Activated T-cell treated with anti-CD3 and anti-CD28 coated beads, Interleukin-2, amount 50 U/mL, for 24 hours (primary cell): Measurements from ENCODE around the gene IGSF21.

Source experiments
- DNase-seq: peaks from one replicate; pipeline ENCODE4 v3.0.0-alpha.2; 2020
- H3K27ac Mint-ChIP-seq: 2 replicates; pipeline ENCODE4 v1.8.0; 2020; ENCODE audit warnings: mild to moderate bottlenecking, mixed read lengths
- H3K27me3 Mint-ChIP-seq: 2 replicates; pipeline ENCODE4 v1.8.0; 2020; ENCODE audit warnings: mixed read lengths
- H3K36me3 Mint-ChIP-seq: 2 replicates; pipeline ENCODE4 v1.8.0; 2020; ENCODE audit warnings: low read depth, mixed read lengths
- H3K4me1 Mint-ChIP-seq: 2 replicates; pipeline ENCODE4 v1.8.0; 2020; ENCODE audit warnings: low read depth, mixed read lengths
- H3K4me3 Mint-ChIP-seq: 2 replicates; pipeline ENCODE4 v1.8.0; 2020; ENCODE audit warnings: mild to moderate bottlenecking, moderate library complexity, mixed read lengths
- H3K9me3 Mint-ChIP-seq: 2 replicates; pipeline ENCODE4 v1.8.0; 2020; ENCODE audit warnings: mixed read lengths

IGSF21 gene

DNA sequence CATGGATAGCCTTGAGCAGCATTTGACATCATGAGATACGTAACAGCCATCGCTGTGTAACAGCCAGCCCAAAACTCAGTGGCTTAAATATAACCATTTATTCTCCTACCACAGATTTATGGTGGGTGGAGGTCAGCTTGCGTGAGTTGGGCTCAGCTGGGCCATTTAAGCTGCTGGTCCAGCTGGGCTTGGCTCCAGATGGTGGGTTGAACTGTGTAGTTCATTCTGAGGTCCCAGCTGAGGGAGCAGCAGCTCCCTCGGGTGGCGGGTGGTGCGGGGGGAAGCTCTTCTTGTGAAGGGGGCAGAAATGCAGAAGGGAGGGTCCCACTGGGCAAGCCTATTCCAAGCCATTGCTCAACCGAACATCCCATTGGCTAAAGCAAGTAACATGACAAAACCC lies 75.9 kb downstream of the IGSF21 start:
- Mint-ChIP-seq H3K27ac (no peak overlapping the region), H3K9me3 (no peaks in the 10 kb centered on the region), H3K4me1 (no peaks in the 10 kb centered on the region), H3K36me3 (no peaks in the 10 kb centered on the region), H3K4me3 (no peak overlapping the region), H3K27me3 (peaks cover 35% of the 10 kb centered on the region)
- no peak for DNase-seq

DNA sequence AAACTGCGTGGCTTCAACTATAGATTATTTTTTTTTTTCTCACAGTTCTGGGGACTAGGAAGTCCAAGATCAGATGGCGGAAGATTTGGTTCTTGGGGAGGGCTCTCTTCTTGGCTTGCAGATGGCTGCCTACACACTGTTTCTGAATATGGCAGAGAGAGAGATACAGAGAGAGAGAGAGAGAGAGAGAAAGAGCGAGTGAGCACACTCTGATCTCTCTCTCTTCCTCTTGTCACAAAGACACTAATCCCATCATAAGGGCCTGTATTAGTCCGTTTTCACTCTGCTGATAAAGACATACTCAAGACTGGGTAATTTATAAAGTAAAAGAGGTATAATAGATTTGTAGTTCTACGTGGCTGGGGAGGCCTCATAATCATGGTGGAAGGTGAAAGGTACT lies 79.5 kb downstream of the IGSF21 start:
- no peak overlapping the region for H3K4me3 Mint-ChIP-seq

DNA sequence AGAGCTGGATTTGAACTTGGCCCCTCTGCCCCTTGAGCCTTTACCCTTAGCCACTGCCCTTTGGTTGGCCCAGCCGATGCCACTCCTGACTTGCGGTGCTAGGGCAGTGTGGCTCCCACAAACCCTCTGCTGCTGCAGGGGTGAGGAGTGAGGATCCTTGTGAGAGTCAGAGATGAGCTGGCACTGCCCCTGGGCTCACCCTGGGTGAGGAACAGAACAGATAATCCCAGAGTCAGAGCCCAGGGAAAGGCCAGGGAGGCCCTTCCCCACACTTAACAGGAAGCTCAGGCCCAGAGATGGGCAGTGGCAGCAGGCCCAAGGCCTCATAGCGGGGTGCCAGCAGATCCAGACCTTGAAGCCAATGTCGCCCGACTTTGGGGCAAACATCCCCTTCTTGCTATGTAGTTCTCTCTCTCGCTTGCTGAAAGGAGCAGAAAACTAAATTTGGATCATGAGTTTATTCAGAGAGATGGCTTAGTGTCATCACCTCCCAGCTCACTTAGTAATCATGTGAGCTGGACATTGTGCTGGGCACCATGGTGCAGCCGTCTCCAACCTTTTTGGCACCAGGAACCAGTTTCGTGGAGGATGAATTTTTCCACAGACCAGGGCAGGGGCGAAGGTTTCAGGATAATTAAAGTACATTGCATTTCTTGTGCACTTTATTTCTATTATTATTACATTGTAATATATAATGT lies 81.4 kb downstream of the IGSF21 start:
- Mint-ChIP-seq H3K27me3 (peaks cover 39% of the 10 kb centered on the region), H3K9me3 (no peaks in the 10 kb centered on the region), H3K27ac (no peak overlapping the region), H3K4me1 (no peaks in the 10 kb centered on the region), H3K4me3 (no peak overlapping the region), H3K36me3 (no peaks in the 10 kb centered on the region)
- no peak for DNase-seq

More for the DNA sequence above, 79.5 kb downstream of the IGSF21 start:
- no peaks in the 10 kb centered on the region for H3K9me3 Mint-ChIP-seq
- DNase-seq, result no peak
- no peaks in the 10 kb centered on the region for H3K4me1 Mint-ChIP-seq
- peaks cover 39% of the 10 kb centered on the region for H3K27me3 Mint-ChIP-seq
- no peak overlapping the region for H3K27ac Mint-ChIP-seq
- H3K36me3 Mint-ChIP-seq, result no peaks in the 10 kb centered on the region

DNA sequence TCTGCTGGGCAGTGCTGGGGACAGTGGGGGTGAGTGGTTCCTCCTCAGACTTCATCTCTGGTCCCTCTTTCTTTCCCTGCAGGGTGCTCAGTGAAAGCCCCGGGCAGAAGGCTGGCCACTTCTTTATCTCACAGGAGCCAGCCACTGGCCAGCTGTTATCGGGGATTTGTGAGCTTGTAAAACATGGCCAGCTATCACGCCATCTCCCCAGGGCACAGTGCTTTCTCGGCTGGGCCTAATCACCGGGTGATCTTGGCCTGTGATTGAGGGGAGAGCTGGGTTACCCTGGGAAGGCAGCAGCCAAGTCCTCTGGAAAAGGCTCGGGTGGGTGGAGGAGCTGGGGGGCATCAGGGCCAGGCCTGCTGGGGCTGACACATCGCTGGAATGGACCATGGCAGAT lies 83.0 kb downstream of the IGSF21 start:
- Mint-ChIP-seq H3K36me3 (no peaks in the 10 kb centered on the region), H3K9me3 (no peaks in the 10 kb centered on the region), H3K4me3 (no peak overlapping the region), H3K27me3 (peaks cover 50% of the 10 kb centered on the region), H3K27ac (no peak overlapping the region), H3K4me1 (no peaks in the 10 kb centered on the region)
- no peak for DNase-seq

DNA sequence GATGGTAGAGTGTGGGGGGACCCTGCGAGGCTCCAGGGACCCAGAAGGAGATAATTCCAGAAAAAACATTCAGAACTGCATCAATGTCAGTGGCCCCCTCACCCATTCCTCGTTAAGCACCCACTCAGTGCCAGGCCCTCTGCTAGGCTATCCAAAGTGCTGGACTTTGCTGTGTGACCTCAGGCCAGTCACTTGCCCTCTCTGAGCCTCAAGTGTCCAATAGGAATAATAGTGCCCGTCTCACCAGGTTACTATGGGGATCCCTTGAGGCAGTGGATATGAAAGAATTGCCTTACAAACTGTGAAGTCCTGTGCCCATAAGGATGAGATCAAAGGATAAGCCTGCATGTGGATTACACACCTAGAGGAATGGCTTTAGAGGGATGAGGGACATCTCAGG lies 83.4 kb downstream of the IGSF21 start:
- H3K4me1 Mint-ChIP-seq, result no peaks in the 10 kb centered on the region
- H3K27me3 Mint-ChIP-seq, result peaks cover 51% of the 10 kb centered on the region
- no peak overlapping the region for H3K4me3 Mint-ChIP-seq
- DNase-seq, result no peak
- no peaks in the 10 kb centered on the region for H3K36me3 Mint-ChIP-seq
- H3K27ac Mint-ChIP-seq, result no peak overlapping the region
- no peaks in the 10 kb centered on the region for H3K9me3 Mint-ChIP-seq

DNA sequence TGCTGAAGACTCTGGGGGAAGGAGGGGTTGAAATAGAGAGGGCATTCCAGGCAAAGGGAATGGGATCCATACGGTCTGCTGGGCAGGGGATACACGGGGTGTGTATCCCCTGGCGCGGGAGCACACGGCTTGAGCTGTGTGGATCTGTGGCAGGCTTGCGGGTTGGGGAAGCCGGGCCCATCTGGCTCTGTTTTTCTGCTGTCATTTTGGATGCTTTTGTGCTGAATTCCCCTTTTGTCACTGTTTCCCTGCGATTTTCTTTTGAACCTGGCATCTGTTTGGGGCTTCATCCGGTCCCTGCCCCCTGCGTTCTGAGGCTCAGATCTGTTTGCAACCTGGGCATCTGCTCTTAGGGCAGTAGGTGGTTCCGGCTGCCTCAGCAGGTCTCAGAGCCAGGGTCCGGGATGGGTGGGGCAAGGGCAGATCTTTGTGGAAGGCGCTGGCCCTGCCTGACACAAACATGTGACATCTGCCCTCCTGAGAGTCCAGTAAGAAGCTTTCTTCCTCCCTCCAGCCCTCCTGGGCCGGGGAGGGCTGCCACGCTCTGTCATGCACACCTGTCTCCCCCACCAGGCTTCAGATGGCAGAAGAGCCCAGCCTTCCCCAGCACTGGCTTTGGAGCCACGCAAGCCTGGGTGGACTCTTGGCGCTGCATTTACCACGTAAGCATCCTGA lies 84.0 kb downstream of the IGSF21 start:
- H3K9me3 Mint-ChIP-seq, result no peaks in the 10 kb centered on the region
- H3K4me1 Mint-ChIP-seq, result no peaks in the 10 kb centered on the region
- no peak overlapping the region for H3K27ac Mint-ChIP-seq
- DNase-seq, result no peak
- no peaks in the 10 kb centered on the region for H3K36me3 Mint-ChIP-seq
- H3K27me3 Mint-ChIP-seq, result peaks cover 50% of the 10 kb centered on the region
- no peak overlapping the region for H3K4me3 Mint-ChIP-seq

DNA sequence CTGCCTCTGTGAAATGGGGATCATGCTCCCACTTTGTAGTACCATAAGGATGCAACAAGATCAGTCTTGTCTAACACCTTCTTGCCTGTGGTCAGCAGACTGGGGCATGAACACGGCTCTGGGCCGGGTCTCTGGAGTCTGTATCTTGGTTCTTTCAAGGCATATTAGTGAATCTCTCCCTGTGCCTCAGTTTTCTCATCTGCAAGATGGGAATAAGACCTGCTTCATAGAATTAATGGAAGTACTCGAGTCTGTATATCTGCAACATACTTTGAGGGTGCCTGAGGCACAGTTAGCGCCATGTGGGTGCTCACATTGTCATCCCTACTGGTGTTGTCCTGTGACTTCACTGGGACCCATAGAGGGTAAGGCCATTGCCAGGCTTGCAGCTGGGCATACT lies 84.6 kb downstream of the IGSF21 start:
- H3K4me1 Mint-ChIP-seq, result no peaks in the 10 kb centered on the region
- H3K36me3 Mint-ChIP-seq, result no peaks in the 10 kb centered on the region
- no peak overlapping the region for H3K4me3 Mint-ChIP-seq
- H3K27me3 Mint-ChIP-seq, result peaks cover 48% of the 10 kb centered on the region
- H3K9me3 Mint-ChIP-seq, result no peaks in the 10 kb centered on the region
- no peak overlapping the region for H3K27ac Mint-ChIP-seq
- no peak for DNase-seq

DNA sequence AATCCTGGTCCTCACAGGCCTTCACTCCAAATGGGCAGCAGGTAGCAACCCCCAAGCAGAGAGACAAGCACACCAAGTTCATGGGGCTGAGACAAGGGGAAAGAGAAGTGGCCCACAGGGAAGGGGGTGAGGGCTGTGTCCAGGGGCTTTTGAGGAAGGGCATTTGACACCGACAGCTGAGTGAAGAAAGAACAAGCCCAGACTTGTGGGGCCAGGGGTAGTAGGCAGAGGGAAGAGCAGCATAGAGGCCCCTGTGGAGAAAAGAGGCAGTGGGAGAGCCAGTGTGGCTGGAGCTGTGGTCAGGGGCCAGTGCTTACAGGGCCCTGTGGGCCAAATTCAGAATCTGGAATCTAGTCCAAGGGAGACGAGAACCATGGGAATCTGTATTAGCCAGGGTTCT lies 85.4 kb downstream of the IGSF21 start:
- Mint-ChIP-seq H3K36me3 (no peaks in the 10 kb centered on the region), H3K4me1 (no peaks in the 10 kb centered on the region)
- no peak for DNase-seq

DNA sequence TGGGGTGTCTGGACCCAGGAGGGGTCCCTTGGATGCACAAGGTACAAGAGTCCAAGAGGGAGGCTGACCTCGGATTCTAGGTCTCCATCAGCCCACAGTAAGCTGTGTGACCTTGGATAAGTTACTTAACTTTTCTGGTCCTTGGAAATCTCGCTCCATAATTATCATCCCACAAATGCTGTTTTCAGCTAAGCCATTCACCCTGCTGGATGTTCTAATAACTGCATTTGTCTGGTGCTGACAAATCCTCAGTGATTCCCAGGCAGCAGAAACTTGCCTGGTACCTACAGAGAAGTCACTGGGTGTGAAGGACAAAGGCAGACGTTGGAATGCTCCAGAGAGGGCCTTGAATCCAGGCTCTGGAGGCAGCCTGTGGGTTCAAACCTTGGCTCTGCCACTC lies 89.7 kb downstream of the IGSF21 start:
- Mint-ChIP-seq H3K27me3 (peaks cover 68% of the 10 kb centered on the region), H3K36me3 (no peaks in the 10 kb centered on the region), H3K4me3 (no peak overlapping the region), H3K9me3 (no peaks in the 10 kb centered on the region), H3K27ac (no peak overlapping the region), H3K4me1 (no peaks in the 10 kb centered on the region)
- DNase-seq, result no peak

More for the DNA sequence above, 85.4 kb downstream of the IGSF21 start:
- no peaks in the 10 kb centered on the region for H3K9me3 Mint-ChIP-seq
- H3K4me3 Mint-ChIP-seq, result no peak overlapping the region
- peaks cover 48% of the 10 kb centered on the region for H3K27me3 Mint-ChIP-seq
- no peak overlapping the region for H3K27ac Mint-ChIP-seq

DNA sequence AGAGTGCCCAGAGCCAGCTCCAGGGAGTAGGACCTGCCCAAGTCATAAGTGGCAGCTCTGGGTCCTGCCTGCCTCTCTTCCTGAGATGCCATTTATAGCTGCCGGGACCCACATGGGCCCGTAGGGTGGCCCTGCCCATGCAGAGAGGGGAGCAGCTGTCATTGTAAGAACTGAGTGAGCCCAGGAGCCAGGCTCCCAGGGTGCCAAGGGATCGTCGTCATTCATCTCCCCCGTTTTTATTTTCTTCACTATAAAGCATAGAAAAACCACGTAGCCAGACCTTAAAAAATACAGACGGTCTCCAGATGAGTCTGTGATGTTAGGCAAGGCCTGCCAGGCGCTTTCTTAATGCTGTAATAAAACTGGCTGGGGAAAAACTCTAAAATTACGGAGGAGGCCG lies 90.7 kb downstream of the IGSF21 start:
- peaks cover 63% of the 10 kb centered on the region for H3K27me3 Mint-ChIP-seq
- no peaks in the 10 kb centered on the region for H3K4me1 Mint-ChIP-seq
- DNase-seq, result no peak
- H3K36me3 Mint-ChIP-seq, result no peaks in the 10 kb centered on the region
- H3K27ac Mint-ChIP-seq, result no peak overlapping the region
- H3K9me3 Mint-ChIP-seq, result no peaks in the 10 kb centered on the region
- no peak overlapping the region for H3K4me3 Mint-ChIP-seq

DNA sequence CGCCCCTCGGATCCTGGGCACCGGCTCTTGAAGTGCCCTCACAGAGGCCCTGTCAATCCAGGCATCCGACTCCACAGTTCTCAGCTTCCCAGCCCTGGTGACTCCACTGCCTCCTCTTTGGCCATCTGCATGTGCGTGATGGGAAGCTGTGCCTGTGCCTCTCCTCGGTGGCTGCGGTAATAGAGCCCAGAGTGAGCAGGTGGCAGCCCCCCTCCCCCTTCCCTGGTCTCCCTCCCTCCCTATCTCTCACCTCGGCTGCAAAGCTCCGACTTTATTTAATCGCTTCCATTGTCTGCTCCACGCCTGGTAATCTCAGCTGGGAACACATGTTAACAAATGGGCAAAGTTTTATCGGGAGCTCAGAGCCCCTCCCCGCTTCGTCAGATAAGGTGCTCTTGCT lies 91.9 kb downstream of the IGSF21 start:
- no peaks in the 10 kb centered on the region for H3K4me1 Mint-ChIP-seq
- peaks cover 64% of the 10 kb centered on the region for H3K27me3 Mint-ChIP-seq
- H3K9me3 Mint-ChIP-seq, result no peaks in the 10 kb centered on the region
- no peak overlapping the region for H3K27ac Mint-ChIP-seq
- H3K36me3 Mint-ChIP-seq, result no peaks in the 10 kb centered on the region
- DNase-seq, result no peak
- H3K4me3 Mint-ChIP-seq, result no peak overlapping the region

DNA sequence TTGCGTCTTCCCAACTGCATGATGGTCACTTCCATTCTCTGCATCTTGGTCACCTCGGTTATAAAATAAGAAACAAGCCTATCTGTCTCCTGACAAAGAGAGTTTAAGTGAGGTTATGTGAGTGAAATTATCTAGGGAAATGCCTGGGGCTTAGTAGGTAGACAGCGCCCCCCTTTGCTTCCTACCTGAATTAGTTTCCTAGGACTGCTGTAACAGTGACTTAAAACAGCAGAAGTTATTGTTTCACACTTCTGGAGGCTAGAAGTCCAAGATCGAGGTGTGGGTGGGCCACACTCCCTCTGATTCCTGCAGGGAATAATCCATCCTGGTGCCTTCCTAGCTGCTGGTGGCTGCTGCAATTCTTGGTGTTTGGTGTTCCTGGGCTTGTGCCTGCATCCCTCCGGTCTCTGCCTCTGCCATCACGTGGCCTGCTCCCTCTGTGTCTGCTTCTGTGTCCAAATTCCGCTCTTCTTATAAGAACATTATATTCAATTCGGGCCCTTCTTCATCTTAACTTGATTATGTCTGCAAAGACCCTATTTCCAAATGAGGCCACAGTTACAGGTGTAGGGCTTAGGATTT lies 92.6 kb downstream of the IGSF21 start:
- no peaks in the 10 kb centered on the region for H3K36me3 Mint-ChIP-seq
- H3K27ac Mint-ChIP-seq, result no peak overlapping the region
- H3K27me3 Mint-ChIP-seq, result peaks cover 58% of the 10 kb centered on the region
- no peak for DNase-seq
- H3K9me3 Mint-ChIP-seq, result no peaks in the 10 kb centered on the region
- no peak overlapping the region for H3K4me3 Mint-ChIP-seq
- H3K4me1 Mint-ChIP-seq, result no peaks in the 10 kb centered on the region

DNA sequence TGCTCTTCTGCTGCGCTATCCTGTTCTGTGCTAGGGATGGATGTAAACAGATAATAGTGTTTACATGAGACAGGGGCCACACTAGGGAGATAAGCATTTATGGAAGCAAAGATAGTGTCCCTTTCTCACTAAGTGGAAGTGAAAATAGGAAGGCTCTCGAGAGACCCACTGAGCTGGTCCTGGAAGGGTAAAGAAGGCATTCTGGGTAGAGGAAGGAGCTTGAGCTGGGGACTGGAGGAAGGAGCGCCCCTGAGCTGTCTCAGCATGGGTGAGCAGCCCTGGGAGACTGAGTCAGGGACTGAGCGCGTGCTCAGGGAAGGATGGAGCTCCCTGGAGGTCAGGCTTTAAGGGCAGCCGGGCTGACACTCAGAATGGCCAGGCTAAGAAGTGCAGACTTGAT lies 93.3 kb downstream of the IGSF21 start:
- Mint-ChIP-seq H3K4me1 (no peaks in the 10 kb centered on the region), H3K36me3 (no peaks in the 10 kb centered on the region), H3K9me3 (no peaks in the 10 kb centered on the region), H3K27me3 (peaks cover 53% of the 10 kb centered on the region), H3K4me3 (no peak overlapping the region), H3K27ac (no peak overlapping the region)
- no peak for DNase-seq

DNA sequence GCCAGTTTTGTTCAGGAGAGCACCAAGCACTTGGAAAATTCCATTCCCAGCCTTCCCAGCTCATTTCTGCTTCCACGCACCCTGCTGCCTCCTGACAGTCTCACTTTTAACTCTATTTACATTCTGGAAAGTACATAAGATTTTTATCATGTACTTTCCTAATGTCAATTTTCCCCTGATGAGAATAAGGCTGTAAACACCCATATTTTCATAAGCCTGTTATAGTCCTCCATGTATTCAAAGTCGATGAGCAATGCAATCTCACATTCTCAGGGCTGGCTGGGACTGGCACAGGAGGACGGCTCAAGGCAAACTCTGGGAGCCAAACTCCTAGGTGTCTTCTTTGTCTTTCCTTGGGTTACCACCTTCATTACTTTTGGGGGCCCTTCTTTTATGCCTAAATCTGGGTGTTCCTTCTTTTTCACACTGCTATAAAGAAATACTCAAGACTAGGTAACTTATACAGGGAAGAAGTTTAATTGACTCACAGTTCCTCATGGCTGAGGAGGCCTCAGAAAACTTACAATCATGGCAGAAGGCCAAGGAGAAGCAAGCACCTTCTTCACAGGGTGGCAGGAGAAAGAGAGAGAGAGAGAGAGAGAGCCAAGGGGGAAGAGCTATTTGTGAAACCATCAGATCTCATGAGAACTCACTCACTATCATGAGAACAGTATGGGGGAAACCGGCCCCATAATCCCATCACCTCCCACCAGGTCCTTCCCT lies 94.6 kb downstream of the IGSF21 start:
- no peak overlapping the region for H3K4me3 Mint-ChIP-seq
- H3K27ac Mint-ChIP-seq, result no peak overlapping the region
- no peak for DNase-seq
- no peaks in the 10 kb centered on the region for H3K4me1 Mint-ChIP-seq
- H3K36me3 Mint-ChIP-seq, result no peaks in the 10 kb centered on the region
- H3K9me3 Mint-ChIP-seq, result peaks cover 5% of the 10 kb centered on the region
- peaks cover 44% of the 10 kb centered on the region for H3K27me3 Mint-ChIP-seq

DNA sequence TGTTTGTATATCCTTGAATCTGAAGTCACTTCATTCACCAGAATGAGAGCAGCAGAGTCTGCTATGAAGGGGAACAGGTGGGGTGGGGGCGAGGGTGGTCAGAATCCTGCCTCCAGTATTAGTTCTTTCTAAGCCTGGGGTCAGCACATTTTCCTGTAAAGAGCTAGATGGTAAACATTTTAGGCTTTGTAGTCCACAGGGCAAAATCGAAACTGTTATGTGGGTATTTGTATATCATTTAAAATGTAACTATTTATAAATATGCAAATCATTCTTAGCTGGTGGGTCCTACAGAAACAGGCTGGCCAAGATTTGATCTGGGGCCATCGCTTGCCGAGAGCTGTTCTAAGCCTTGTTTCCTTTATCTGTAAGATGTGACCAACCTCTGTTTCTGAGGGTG lies 96.0 kb downstream of the IGSF21 start:
- Mint-ChIP-seq H3K27ac (no peak overlapping the region), H3K4me3 (no peak overlapping the region), H3K9me3 (peaks cover 8% of the 10 kb centered on the region), H3K36me3 (no peaks in the 10 kb centered on the region), H3K4me1 (no peaks in the 10 kb centered on the region), H3K27me3 (peaks cover 38% of the 10 kb centered on the region)
- no peak for DNase-seq
